ENCODE measurements around the gene YKT6.

YKT6 gene

GRCh38 chr7:44237696-44238095, 36.9 kb downstream of the YKT6 start:
- DNase-seq: no peak

- DNase-seq: no peak
These were observed 37.4 kb downstream of the YKT6 start for GRCh38 chr7:44238116-44238695.

- DNase-seq: no peak
These were observed 38.6 kb downstream of the YKT6 start for GRCh38 chr7:44239361-44239760.

- no peak for DNase-seq
These were observed 39.6 kb downstream of the YKT6 start for GRCh38 chr7:44240376-44240775.

GRCh38 chr7:44240983-44241510, 40.3 kb downstream of the YKT6 start:
- DNase-seq: peak; percentile 74

GRCh38 chr7:44242091-44242490, 41.3 kb downstream of the YKT6 start:
- no peak for DNase-seq

- DNase-seq: peak; percentile 58
These were observed 43.5 kb downstream of the YKT6 start for GRCh38 chr7:44244282-44244681.

GRCh38 chr7:44246396-44247113, 45.8 kb downstream of the YKT6 start:
- no peak for DNase-seq

GRCh38 chr7:44247868-44248651, 47.3 kb downstream of the YKT6 start:
- DNase-seq: no peak

GRCh38 chr7:44249639-44250234, 49.0 kb downstream of the YKT6 start:
- no peak for DNase-seq

GRCh38 chr7:44251269-44251668, 50.5 kb downstream of the YKT6 start:
- DNase-seq: no peak

GRCh38 chr7:44251881-44252280, 51.1 kb downstream of the YKT6 start:
- no peak for DNase-seq

- no peak for DNase-seq
These were observed 55.7 kb downstream of the YKT6 start for GRCh38 chr7:44256459-44256858.

GRCh38 chr7:44257213-44257612, 56.4 kb downstream of the YKT6 start:
- peak; percentile 15 for DNase-seq

GRCh38 chr7:44257618-44258422, 57.0 kb downstream of the YKT6 start:
- DNase-seq: peak; percentile 86

- DNase-seq: no peak
These were observed 57.6 kb downstream of the YKT6 start for GRCh38 chr7:44258423-44258760.

GRCh38 chr7:44258865-44259546, 58.2 kb downstream of the YKT6 start:
- no peak for DNase-seq

GRCh38 chr7:44259547-44260457, 59.0 kb downstream of the YKT6 start:
- peak; percentile 25 for DNase-seq

- DNase-seq: no peak
These were observed 60.5 kb downstream of the YKT6 start for GRCh38 chr7:44261240-44261639.

- no peak for DNase-seq
These were observed 61.3 kb downstream of the YKT6 start for GRCh38 chr7:44262031-44262430.

Measured in stimulated activated CD4-positive, alpha-beta T cell treated with anti-CD3 and anti-CD28 coated beads, Interleukin-15, amount 100 ng/mL, for 24 hours (primary cell).